ENCODE measurements around the gene RAD51B.
"Not testable (repeated sequence)": the region's sequence is repeated elsewhere in the genome, so short reads cannot be mapped to it uniquely, and the experiment has no call there.

Gene RAD51B

DNA sequence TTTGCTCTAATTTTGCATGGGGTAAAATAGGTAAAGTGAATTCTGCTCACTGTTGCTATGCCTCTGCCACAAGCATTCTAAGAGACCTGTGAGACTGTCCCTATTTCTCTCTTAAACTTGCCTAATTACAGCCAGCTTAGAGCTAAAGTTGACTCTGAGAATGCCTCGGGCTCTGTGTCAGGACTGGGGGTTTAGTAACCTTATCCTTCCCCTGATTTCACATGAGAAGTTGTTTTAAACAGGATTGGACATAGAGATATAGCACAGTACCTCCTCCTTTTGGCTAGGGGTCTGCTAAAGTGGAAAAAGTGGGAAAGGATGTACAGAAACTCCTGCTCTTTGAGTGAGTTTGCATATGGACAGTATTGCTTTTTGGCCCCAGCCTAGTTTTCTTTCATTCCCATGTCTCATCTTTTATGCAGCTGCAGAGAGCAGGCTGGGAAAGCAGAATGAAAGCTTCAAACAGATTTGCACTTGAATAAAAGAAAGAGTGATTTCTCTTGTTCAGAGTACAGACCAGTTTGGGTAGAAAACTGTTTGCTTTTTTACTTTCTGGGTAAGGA, 122.0 kb downstream of the RAD51B start:
- FAIRE-seq (peak; percentile 98), DNase-seq (ENCODE audit: insufficient read length, low spot score) (no peak)

DNA sequence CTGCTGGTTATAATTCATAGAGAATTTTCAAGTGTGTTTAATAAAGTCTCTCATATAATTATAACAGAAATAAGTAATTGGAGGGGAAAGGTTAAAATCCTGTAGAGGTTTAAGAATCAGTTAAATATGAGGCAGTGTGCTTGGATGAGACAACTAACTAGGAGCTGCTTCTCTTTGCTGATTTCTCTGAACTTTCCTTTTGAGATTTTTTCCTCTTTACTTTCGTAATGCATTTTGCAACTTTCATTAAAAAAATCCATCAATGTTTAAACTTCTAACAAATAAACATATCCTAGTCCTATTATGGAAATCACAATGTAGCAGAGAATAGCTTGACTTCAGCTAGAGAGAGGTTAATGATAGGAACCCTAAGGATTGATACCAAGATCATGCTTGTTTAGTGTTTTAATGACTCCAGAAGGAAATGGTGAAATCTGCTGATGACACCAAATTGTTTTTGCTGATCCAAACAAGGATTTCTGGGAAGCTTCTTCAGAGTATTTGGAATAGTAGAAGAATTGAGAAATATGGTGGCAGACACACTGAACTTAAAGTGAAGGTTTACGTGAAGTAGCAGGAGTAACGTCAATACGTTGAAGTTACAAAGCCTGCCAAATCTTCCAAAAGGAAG, 122.6 kb downstream of the RAD51B start:
- DNase-seq (ENCODE audit: insufficient read length, low spot score), result no peak
- FAIRE-seq, result peak; percentile 92

DNA sequence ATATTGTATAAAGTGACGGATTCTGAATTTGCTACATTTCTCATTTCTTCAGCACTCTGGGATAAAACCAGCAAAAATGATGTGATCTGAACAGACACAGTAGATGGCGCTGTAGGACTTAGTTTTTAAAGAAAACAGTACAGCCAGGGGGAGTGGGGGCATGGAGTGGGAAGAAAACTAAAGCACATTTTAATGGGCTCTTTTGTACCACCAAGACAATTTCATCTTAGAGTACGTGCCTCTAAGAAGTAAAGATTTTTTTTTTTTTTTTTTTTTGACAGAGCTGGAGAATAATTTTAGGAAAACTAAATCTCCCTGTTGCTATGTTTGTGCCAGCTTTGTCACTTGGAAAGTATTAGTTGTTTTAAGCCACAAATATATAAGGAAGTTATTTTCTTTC, 124.4 kb downstream of the RAD51B start:
- FAIRE-seq, result peak; percentile 99
- DNase-seq (ENCODE audit: insufficient read length, low spot score), result peak; percentile 91

DNA sequence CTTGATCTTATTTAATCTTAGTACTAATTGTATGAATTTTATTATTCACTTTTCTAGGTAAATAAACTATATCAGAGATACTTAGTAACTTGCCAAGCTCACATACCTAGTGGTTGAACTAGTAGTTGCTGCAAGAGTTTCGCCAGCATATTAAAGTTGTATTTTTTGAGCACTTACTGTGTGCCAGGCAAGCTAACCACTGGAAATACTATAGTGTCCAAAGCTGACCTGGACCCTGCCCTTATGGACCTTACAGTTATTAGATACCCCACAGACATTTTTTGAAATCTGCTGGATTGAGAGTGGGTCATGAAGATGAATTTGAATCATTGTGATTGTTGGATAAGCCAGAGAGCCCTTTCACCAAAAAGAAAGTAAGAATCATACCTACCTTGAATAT, 125.0 kb downstream of the RAD51B start:
- FAIRE-seq (peak; percentile 91), DNase-seq (ENCODE audit: insufficient read length, low spot score) (no peak)

DNA sequence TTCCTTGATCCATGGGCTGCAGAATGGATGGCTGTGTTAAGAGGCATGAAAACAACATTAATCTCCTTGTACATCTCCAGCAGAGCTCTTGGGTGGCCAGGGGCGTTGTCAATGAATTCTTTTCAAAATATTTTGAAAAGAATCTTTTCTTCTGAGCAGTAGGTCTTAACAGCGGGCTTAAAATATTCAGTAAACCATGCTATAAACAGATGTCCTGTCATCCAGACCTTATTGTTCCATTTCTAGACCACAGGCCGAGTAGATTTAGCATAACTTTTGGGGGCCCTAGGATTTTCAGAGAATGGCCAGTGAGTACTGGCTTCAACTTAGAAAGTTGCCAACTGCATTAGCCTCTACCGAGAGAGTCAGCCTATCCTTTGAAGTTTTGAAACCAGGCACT, 130.2 kb downstream of the RAD51B start:
- DNase-seq (ENCODE audit: insufficient read length, low spot score) (no peak), FAIRE-seq (no peak)

DNA sequence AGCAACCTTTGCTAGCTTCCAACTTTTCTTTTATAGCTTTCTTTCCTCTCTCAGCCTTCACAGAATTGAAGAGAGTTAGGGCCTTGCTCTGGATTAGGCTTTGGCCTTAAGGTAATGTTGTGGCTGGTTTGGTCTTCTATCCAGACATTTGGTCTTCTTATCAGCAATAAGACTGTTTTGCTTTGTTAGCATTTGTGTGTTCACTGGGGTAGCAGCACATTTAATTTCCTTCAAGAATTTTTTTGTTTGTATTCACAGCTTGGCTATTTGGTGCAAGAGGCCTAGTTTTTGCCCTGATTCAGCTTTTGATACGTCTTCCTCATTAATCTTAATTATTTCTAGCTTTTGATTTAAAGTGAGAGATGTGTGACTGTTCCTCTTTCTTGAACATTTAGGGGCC, 130.8 kb downstream of the RAD51B start:
- no peak for DNase-seq (ENCODE audit: insufficient read length, low spot score)
- no peak for FAIRE-seq

DNA sequence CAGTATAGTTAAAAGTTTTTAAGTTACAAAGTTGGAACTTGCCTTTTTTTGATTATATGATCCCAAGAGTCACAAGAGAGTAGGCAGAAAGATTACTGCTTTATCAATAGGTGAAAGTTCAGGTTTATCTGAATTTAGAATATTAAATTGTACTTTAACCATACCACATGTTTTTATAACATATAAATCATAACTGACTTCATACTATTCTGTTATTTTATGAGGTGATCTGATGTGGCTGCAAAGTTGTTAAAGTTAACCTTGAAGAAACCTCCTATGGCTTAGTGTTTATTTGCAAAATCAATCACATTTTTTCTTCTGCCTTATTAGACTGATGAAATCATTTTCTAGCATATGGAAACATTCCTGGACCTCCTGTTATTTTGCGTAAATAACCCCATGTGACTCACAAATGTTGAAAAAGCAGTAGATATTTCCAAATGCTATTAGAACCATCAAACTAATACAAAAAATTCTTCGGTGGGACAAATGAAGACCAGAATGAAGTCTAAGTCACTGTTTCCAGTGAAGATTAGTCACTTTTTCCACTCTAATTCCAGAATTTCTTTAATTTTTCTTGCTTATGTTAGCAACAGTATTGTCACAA, 132.1 kb downstream of the RAD51B start:
- DNase-seq (ENCODE audit: insufficient read length, low spot score) (no peak), FAIRE-seq (no peak)

DNA sequence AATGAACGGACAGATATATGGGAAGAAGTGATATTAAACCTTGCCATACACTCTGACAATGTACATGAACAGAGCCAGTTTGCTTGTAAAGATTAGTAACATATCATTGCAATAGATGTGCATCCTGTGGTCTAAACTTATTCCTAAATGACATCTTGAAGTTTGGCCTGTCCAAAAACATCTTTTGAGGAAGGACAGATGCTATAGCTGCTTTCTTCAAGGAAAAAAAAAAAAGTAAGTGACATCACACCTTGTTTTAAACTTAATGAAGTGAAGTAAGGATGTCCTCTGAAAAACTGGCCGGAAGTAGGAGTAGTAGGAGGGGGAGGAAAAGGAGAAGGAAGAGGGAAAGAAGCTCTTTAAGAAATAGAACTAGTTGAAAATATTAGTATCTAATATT, 132.8 kb downstream of the RAD51B start:
- DNase-seq (ENCODE audit: insufficient read length, low spot score) (no peak), FAIRE-seq (peak; percentile 92)

DNA sequence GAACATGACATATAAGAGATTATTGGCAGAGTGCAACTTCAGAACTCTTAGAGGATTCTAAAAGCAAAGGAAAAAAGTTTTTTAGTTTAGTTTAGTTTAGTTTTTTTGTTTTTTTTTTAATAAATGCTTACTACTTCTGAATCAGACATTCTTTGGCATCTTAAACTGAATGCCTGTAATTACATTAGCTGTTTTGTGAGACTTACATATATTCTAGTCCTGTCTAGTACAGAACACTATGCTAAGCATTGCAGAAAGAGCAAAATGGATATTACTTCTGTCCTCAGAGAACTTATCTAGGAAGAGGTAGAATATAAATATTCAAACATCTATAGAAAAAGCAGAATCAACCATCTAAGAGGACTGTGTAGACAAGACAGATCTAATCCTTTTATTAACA, 133.2 kb downstream of the RAD51B start:
- DNase-seq (ENCODE audit: insufficient read length, low spot score), result no peak
- FAIRE-seq, result no peak

DNA sequence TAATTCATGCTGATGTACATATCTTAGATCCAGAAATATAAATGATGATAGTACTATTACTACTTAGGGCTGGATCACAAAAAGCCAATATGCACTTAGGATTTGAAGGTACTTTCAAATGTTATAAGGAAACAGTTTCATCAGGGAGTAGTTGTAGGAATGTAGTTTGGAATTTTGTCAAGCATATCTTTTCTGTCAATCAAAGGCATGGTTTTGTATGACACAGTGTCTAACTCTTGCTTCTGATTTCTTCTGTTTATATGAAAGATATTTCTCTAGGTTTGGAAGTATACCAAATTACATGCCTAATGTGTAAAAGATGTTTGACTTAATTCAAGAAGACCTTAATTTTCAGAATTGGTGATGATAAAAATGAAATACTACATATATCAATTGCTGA, 135.7 kb downstream of the RAD51B start:
- FAIRE-seq, result no peak
- DNase-seq (ENCODE audit: insufficient read length, low spot score), result no peak

DNA sequence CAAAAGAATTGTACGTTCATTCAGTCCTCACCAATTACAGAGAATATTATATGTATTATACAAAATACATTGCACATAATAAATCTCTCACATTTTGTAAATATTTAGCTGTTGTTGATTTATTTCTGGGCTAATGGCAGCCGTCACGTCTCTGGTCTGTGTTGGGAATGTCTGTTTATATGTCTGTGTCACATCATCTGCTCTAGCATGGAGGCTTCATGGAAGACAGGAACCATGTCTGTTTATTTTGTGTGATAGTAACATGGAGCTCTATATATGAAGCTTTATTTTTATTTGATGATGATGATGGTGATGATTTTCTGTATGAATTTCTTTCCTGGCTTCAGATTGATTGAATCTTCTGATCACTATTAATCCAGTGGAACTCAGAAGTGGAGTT, 138.4 kb downstream of the RAD51B start:
- FAIRE-seq, result peak; percentile 52

DNA sequence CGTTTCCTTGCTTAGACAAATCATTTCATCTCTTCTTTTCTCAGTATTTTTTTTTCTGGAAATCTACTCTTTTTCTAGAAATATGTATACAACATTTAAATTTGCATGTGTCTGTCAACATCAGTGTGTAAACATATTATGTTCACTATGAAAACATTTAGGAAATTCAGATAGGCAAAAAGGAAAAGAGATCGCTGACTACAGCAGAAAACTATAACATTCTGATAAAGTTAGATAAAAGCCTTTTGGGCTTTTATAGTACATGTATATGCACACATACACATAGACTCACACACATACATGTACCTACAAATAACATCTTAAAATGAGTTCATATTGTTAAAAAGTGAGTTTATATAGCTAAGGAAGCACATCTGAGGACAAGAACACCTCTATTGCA, 142.1 kb downstream of the RAD51B start:
- FAIRE-seq, result peak; percentile 72
- DNase-seq (ENCODE audit: insufficient read length, low spot score), result no peak

More for the DNA sequence above, 138.4 kb downstream of the RAD51B start:
- DNase-seq (ENCODE audit: insufficient read length, low spot score), result no peak

DNA sequence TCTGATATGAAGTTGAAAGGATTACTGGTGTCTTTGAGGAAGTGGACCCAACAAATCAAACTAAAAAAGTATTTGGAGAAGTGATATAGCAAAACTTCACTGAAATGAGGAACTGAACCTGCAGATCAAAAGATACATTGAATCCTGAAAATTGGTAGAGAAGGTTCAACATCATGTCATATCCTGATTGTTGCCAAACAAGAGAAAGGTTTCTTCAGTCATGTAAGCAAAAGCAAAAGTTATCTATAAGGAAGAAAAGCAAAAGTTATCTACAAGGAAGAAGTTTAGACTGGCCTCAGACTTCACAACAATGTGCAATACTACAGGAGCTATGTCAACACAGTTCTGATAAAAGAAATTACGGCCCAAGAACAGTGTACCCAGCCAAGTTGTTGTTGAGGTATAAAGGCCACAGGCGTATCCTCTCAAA, 142.7 kb downstream of the RAD51B start:
- peak; percentile 96 for FAIRE-seq
- DNase-seq (ENCODE audit: insufficient read length, low spot score), result no peak

DNA sequence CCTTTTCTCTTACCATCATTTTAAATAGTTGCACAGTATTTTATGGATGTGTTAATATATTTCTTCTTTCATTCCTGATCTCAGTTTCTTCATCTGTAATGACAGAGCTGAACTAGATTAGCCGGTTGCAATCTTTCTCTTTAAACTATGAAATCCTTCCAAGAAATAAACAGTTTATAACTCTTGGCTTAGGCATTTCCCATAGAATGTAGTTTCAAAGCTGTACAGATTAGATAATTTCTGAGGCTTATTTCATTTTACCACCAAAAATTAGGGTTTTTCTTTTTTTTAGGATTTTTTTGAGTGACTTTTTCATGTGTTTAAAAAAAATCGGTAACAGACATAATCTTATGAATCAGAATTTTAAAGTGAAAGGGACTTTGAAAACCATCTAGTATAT, 144.0 kb downstream of the RAD51B start:
- no peak for DNase-seq (ENCODE audit: insufficient read length, low spot score)
- no peak for FAIRE-seq

DNA sequence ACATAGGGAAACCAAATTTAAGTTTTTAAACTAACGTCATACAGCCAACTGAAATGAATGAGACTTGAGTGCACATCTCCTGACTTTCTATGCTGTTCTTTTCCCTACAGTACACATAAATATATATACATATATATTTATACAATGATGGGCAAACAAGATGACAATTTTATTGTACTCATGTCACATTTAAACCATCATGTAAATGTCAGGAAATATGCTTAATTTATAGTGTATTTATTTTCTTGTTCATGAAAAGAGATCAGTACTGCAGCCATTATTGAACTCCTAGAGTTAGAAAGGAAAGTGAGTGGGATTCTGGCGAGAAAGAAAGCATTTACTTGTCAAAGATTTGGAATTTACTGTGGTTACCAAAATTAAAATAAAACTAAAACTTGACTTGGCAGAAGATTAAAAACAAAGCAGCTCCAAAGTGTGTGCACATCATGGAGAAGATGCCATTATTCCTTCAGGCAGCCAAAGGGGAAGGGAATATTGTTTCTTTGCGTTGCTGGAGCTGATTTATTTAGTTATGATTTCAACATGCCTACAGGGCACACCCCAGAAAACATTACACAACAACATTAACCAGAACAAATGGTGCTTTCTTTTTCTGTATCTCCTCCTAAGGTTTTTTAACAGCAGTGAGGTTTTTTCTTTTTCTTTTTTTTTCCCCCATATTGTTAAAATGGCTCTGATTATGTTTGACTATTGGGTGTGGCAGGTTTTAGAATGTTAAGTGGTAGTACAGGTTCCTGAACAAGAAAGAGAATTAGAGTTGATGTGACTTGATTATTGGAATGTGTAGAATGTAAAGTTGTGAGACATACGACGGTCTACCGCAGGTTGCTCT, 144.6 kb downstream of the RAD51B start:
- peak; percentile 28 for FAIRE-seq
- no peak for DNase-seq (ENCODE audit: insufficient read length, low spot score)

DNA sequence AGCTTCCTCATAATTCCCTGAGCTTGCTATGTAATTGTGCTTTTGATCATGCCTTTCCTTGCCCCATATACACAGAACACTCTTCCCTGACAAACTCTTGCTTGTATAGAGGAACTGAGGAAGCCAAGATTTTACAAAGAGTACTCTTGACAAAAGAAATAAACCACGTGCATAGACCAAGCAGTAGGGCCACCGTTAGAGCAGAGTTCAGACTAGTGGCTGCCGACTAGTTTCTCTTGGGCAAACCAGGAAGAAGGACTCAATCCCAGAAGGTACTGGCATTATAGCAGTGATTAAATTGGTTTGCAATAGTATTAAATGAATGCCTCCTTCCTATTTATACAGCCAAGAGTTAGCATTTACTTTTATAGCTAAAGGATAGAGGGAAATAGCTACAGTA, 146.1 kb downstream of the RAD51B start:
- FAIRE-seq (no peak), DNase-seq (ENCODE audit: insufficient read length, low spot score) (no peak)

DNA sequence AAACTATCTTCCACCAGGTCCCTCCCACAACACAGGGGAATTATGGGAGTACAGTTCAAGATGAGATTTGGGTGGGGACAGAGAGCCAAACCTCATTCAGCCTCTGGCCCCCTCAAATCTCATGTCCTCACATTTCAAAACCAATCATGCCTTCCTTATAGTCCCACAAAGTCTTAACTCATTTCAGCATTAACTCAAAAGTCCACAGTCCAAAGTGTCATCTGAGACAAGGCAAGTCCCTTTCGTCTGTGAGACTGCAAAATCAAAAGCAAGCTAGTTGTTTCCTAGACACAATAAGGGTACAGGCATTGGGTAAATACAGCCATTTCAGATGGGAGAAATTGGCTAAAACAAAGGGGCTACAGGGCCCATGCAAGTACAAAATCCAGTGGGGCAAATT, 147.6 kb downstream of the RAD51B start:
- DNase-seq (ENCODE audit: insufficient read length, low spot score) (no peak), FAIRE-seq (no peak)

DNA sequence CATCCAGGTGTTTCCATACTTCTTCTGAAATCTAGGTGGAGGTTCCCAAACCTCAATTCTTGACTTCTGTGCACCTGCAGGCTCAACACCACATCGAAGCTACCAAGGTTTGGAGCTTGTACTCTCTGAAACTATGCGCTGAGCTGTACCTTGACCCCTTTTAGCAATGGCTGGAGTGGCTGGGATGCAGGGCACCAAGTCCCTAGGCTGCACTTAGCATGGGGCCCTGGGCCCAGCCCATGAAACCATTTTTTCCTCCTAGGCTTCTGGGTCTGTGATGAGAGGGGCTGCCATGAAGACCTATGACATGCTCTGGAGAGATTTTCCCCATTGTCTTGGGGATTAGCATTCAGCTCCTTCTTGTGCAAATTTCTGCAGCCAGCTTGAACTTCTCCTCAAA, 148.4 kb downstream of the RAD51B start:
- DNase-seq (ENCODE audit: insufficient read length, low spot score); FAIRE-seq: not testable (repeated sequence)

DNA sequence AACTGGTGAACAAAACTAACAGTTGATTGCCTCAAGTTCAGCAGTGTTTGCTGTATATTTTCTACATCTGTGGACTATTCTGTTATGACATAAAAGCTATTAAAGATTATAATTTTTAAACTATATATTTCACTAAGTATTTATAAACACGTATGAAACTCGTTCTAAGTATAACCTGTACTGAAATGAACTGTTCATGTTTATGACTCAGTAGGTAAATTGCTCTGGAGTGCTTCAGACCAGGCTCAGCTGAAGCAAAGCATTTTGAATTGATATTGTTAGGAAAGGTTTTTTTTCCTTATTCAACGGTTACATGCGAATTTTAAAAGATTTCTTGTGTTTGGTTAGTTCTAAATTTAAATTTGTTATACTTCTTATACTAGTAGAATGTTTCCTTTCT, 151.3 kb downstream of the RAD51B start:
- DNase-seq (ENCODE audit: insufficient read length, low spot score) (no peak), FAIRE-seq (peak; percentile 80)

DNA sequence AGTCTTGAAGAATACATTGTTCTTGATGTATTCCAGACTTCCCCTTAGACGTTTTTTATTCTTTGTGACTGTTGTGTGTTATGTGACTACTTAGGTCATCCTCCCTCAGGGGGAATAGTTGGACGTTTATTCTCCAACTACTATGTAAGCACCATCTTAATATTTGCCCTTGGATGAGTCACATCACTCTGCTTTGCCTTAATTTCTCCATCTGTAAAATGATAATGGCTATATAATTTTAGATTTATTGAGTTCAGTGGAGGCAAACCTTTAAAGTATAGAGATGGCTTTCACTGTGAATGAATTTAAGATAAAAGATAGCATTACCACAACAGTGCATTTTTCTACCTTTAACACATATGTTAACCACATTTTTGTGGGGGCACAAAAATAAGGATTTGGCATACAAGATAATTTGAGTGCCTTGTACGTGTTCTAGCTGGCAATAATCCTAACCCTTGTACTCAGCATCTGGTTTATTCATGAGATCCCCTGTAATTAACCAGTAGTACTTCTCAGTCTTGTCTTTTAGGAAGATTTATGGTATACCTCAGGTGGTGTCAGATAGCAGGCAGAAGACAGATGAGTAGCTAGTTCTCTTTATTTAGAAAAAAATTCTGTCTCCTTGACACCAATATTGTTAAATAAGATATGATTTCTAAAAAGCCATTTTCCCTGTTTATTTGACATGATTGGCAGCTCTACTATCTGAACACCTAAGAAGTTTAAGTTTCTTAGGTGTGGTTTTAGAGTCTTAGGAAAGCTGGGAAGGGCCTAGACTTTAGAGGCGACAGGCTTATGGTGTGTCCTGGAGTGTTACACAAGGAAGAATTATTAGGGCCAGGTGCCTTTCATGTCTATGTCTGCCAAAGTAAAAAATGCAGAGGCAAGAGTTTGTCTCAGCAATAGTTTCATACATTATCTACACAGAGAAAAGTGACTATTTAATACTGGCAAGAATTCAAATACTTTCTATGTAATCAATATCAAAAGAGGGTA, 152.3 kb downstream of the RAD51B start:
- FAIRE-seq (peak; percentile 97), DNase-seq (ENCODE audit: insufficient read length, low spot score) (peak; percentile 43)

All from HTR-8/SVneo (cell line).